H1 (cell line): ENCODE data around the gene ARID1B.

Experiments
- CHD2 ChIP-seq: IDR thresholded peaks from 2 replicates; pipeline ENCODE4 v1.6.1; 2012; ENCODE audit warnings: low read length, improper control_type of control experiment
- MAX ChIP-seq: IDR thresholded peaks from 2 replicates; pipeline ENCODE4 v1.6.1; 2012; ENCODE audit warnings: inconsistent platforms
- TF ChIP-seq, protein P1 (sequence below), 3 experiments: IDR thresholded peaks; 1 replicate in 2 of 3; 2 replicates in 1 of 3; pipeline versions ENCODE4 v1.5.1 to v1.6.1; 2011; ENCODE audit warnings: low read length in 3 of 3, mild to moderate bottlenecking in 3 of 3, inconsistent platforms in 2 of 3, low read depth in 1 of 3, moderate library complexity in 1 of 3; ENCODE audit not compliant: insufficient read depth in 1 of 3; ENCODE audit errors: control extremely low read depth in 1 of 3

GRCh38 chr6:156911581-156911980 is 134.4 kb downstream of the ARID1B start:
- TF ChIP-seq, protein P1, sequence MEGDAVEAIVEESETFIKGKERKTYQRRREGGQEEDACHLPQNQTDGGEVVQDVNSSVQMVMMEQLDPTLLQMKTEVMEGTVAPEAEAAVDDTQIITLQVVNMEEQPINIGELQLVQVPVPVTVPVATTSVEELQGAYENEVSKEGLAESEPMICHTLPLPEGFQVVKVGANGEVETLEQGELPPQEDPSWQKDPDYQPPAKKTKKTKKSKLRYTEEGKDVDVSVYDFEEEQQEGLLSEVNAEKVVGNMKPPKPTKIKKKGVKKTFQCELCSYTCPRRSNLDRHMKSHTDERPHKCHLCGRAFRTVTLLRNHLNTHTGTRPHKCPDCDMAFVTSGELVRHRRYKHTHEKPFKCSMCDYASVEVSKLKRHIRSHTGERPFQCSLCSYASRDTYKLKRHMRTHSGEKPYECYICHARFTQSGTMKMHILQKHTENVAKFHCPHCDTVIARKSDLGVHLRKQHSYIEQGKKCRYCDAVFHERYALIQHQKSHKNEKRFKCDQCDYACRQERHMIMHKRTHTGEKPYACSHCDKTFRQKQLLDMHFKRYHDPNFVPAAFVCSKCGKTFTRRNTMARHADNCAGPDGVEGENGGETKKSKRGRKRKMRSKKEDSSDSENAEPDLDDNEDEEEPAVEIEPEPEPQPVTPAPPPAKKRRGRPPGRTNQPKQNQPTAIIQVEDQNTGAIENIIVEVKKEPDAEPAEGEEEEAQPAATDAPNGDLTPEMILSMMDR (IDR thresholded peaks at IDR 0.05; ENCODE audit: control extremely low read depth in 1 of 3, insufficient read depth in 1 of 3, low read depth in 1 of 3, low read length in 3 of 3) = no peak
- TF ChIP-seq CHD2 (no peak), MAX (no peak)
